ENCODE measurements around the gene RNF212B. TPM values are rescaled to one million over a fixed set of nuclear protein-coding genes. Genes with fewer than 3 reads are reported as not detected.

Gene RNF212B
- total and polyA plus RNA-seq, 2 of the 13 experiments (the other 11 are each of a cell fraction or from before 2014, with no cell fraction given), result 0.05 TPM; not detected in 1

DNA sequence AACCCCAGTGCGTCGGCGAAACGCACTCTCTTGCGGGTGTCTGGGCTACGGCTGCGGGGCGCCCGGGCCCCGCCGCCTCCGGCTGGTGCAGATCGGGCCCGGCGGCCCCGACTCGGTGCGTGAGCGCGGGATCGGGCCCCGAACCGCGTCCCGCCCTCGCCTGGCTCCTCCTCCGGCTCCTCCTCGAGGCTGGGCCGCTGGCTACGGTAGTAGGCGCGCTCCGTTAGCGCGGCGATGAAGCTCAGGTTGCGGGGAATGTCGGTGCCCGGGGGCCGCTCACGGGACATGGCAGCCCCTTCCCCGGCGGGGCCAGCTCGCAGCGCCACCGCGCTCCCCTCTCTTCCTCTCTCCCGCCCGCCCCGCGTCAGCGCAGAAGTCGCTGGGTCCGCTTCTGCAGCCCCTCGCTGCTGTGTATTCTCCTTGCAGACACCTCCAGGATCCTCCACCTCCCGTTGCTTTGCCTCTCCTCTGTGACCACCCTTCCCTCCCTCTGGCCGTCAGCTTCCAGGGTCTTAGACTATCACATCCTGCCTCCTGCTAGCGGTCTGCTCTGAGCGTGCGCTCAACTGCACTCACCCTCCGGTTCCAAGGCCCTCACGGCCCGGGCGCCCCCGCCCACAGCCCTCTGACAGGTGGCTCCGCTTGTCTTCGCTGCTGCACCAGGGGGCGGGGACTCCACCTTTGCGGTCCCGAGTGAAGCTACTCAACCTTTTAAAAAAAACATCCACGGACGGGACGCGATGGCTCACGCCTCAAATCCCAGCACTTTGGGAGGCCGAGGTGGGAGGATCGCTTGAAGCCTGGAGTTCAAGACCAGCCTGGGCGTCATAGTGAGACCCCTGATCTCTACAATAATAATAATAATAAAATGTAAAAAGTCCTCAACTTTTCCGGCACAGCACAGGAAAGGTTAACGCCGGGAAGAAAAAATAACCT lies 64.8 kb downstream of the RNF212B start, which contains the start of gene PPP1R3E (continued):
- TF ChIP-seq THAP7 (CRISPR knock-in tag; IDR thresholded peaks at IDR 0.05) (peak; percentile 93), GFI1 (CRISPR knock-in tag; IDR thresholded peaks at IDR 0.05; ENCODE audit: borderline replicate concordance) (no peak), HHEX (CRISPR knock-in tag; IDR thresholded peaks at IDR 0.05) (0 out of 2 replicates have a peak, but pooled peaks have one; percentile 60), ISL2 (CRISPR knock-in tag; IDR thresholded peaks at IDR 0.05) (peak; percentile 36), KAT8 (CRISPR knock-in tag; IDR thresholded peaks at IDR 0.05) (peak; percentile 76), ZFP1 (CRISPR knock-in tag; IDR thresholded peaks at IDR 0.05) (0 out of 2 replicates have a peak, but pooled peaks have one; percentile 10), ZNF569 (CRISPR knock-in tag; IDR thresholded peaks at IDR 0.05; ENCODE audit: borderline replicate concordance) (no peak), HNRNPL (IDR thresholded peaks at IDR 0.05; ENCODE audit: low read depth, low read length) (no peak), TFDP2 (CRISPR knock-in tag; IDR thresholded peaks at IDR 0.05) (peak; percentile 64; the same call in 1 of the 2 replicates), TP53 (CRISPR knock-in tag; conservative IDR thresholded peaks at IDR 0.05) (peak; percentile 19; the same call in 1 of the 2 replicates)
- TF ChIP-seq, protein P1, sequence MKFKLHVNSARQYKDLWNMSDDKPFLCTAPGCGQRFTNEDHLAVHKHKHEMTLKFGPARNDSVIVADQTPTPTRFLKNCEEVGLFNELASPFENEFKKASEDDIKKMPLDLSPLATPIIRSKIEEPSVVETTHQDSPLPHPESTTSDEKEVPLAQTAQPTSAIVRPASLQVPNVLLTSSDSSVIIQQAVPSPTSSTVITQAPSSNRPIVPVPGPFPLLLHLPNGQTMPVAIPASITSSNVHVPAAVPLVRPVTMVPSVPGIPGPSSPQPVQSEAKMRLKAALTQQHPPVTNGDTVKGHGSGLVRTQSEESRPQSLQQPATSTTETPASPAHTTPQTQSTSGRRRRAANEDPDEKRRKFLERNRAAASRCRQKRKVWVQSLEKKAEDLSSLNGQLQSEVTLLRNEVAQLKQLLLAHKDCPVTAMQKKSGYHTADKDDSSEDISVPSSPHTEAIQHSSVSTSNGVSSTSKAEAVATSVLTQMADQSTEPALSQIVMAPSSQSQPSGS (CRISPR knock-in tag; IDR thresholded peaks at IDR 0.05), result peak; percentile 76
- TF ChIP-seq, protein P2, sequence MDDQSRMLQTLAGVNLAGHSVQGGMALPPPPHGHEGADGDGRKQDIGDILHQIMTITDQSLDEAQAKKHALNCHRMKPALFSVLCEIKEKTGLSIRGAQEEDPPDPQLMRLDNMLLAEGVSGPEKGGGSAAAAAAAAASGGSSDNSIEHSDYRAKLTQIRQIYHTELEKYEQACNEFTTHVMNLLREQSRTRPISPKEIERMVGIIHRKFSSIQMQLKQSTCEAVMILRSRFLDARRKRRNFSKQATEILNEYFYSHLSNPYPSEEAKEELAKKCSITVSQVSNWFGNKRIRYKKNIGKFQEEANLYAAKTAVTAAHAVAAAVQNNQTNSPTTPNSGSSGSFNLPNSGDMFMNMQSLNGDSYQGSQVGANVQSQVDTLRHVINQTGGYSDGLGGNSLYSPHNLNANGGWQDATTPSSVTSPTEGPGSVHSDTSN (CRISPR knock-in tag; IDR thresholded peaks at IDR 0.05; ENCODE audit: borderline replicate concordance), result 0 out of 2 replicates have a peak, but pooled peaks have one; percentile 87
- TF ChIP-seq, protein P3, sequence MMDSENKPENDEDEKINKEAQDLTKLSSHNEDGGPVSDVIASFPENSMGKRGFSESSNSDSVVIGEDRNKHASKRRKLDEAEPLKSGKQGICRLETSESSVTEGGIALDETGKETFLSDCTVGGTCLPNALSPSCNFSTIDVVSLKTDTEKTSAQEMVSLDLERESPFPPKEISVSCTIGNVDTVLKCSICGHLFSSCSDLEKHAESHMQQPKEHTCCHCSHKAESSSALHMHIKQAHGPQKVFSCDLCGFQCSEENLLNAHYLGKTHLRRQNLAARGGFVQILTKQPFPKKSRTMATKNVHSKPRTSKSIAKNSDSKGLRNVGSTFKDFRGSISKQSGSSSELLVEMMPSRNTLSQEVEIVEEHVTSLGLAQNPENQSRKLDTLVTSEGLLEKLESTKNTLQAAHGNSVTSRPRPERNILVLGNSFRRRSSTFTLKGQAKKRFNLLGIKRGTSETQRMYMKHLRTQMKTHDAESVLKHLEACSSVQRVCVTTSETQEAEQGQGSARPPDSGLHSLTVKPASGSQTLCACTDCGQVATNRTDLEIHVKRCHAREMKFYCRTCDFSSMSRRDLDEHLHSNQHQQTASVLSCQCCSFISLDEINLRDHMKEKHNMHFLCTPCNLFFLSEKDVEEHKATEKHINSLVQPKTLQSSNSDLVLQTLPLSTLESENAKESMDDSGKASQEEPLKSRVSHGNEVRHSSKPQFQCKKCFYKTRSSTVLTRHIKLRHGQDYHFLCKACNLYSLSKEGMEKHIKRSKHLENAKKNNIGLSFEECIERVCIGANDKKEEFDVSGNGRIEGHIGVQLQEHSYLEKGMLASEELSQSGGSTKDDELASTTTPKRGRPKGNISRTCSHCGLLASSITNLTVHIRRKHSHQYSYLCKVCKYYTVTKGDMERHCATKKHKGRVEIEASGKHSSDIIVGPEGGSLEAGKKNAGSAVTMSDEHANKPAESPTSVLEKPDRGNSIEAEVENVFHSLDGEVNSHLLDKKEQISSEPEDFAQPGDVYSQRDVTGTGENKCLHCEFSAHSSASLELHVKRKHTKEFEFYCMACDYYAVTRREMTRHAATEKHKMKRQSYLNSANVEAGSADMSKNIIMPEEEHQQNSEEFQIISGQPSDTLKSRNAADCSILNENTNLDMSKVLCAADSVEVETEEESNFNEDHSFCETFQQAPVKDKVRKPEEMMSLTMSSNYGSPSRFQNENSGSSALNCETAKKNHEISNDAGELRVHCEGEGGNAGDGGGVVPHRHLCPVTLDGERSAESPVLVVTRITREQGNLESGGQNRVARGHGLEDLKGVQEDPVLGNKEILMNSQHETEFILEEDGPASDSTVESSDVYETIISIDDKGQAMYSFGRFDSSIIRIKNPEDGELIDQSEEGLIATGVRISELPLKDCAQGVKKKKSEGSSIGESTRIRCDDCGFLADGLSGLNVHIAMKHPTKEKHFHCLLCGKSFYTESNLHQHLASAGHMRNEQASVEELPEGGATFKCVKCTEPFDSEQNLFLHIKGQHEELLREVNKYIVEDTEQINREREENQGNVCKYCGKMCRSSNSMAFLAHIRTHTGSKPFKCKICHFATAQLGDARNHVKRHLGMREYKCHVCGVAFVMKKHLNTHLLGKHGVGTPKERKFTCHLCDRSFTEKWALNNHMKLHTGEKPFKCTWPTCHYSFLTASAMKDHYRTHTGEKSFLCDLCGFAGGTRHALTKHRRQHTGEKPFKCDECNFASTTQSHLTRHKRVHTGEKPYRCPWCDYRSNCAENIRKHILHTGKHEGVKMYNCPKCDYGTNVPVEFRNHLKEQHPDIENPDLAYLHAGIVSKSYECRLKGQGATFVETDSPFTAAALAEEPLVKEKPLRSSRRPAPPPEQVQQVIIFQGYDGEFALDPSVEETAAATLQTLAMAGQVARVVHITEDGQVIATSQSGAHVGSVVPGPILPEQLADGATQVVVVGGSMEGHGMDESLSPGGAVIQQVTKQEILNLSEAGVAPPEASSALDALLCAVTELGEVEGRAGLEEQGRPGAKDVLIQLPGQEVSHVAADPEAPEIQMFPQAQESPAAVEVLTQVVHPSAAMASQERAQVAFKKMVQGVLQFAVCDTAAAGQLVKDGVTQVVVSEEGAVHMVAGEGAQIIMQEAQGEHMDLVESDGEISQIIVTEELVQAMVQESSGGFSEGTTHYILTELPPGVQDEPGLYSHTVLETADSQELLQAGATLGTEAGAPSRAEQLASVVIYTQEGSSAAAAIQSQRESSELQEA (CRISPR knock-in tag; IDR thresholded peaks at IDR 0.05; ENCODE audit: not compliant biosample characterization), result peak; percentile 50

Measured in HepG2 (cell line).